Spleen (tissue), 7 donors: ENCODE results near the gene AGO3.

Experiments used
- POLR2AphosphoS5 ChIP-seq, 3 donors: sonication (generic); formaldehyde crosslinking; IDR thresholded peaks; one replicate each; pipeline ENCODE4 v1.5.1; 2017; ENCODE audit warnings: antibody characterized with exemption in 3 of 3
- TF ChIP-seq, protein P1 (sequence below), 11 experiments: fragments of 200-600 bp in 7 of 11; fragments of 450-650 bp in 4 of 11; sonication (generic) in 4 of 11; IDR thresholded peaks in 8 of 11; conservative IDR thresholded peaks in 3 of 11; 1 replicate in 7 of 11; 2 replicates in 4 of 11; pipeline versions ENCODE4 v1.4.0 to v1.8.0; 2016 to 2021; ENCODE audit warnings: antibody characterized with exemption in 11 of 11, inconsistent platforms in 4 of 11, mild to moderate bottlenecking in 1 of 11
- donor health status: DM: no; HTN: no; CAD: no; lungs with moderate emphysema.
- donor health status: DM: no; HTN: no; CAD: no.
- donor health status: DM: no; HTN: no; CAD: no.

DNA sequence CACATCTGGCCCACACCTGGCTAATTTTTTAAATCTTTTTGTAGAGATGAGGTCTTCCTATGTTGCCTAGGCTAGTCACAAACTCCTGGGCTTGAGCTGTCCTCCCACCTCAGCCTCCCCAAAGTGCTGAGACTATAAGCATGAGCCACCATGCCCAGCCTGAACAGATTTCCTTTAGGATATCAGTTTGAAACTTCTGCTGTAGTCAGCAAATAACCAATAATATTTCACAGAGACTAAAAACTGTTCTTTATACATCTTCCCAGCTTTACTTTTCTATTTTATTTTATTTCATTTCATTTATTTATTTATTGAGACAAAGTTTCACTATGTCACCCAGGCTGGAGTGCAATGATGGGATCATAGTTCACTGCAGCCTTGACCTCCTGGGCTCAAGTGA lies 123.1 kb downstream of the AGO3 start:
- TF ChIP-seq, protein P1, sequence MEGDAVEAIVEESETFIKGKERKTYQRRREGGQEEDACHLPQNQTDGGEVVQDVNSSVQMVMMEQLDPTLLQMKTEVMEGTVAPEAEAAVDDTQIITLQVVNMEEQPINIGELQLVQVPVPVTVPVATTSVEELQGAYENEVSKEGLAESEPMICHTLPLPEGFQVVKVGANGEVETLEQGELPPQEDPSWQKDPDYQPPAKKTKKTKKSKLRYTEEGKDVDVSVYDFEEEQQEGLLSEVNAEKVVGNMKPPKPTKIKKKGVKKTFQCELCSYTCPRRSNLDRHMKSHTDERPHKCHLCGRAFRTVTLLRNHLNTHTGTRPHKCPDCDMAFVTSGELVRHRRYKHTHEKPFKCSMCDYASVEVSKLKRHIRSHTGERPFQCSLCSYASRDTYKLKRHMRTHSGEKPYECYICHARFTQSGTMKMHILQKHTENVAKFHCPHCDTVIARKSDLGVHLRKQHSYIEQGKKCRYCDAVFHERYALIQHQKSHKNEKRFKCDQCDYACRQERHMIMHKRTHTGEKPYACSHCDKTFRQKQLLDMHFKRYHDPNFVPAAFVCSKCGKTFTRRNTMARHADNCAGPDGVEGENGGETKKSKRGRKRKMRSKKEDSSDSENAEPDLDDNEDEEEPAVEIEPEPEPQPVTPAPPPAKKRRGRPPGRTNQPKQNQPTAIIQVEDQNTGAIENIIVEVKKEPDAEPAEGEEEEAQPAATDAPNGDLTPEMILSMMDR (IDR thresholded peaks at IDR 0.05 in 8 of 11, conservative IDR thresholded peaks at IDR 0.05 in 3 of 11) = no peak
- no peak for TF ChIP-seq POLR2AphosphoS5 (IDR thresholded peaks at IDR 0.05)
